CD4-positive, alpha-beta T cell treated with Interleukin-6 at 100 ng/mL for 8 hours (primary cell): ENCODE measurements around the gene CYB5A.

Experiments
- DNase-seq: peaks from one replicate; pipeline ENCODE4 v3.0.0-alpha.2; 2020; ENCODE audit warnings: mixed read lengths, low spot score

The CYB5A gene

GRCh38 chr18:74248189-74248588, 43.6 kb downstream of the CYB5A start:
- no peak for DNase-seq

- no peak for DNase-seq
These were observed 47.2 kb downstream of the CYB5A start for GRCh38 chr18:74244554-74244953.

GRCh38 chr18:74243127-74243526, 48.6 kb downstream of the CYB5A start:
- DNase-seq: no peak

- no peak for DNase-seq
These were observed 49.2 kb downstream of the CYB5A start for GRCh38 chr18:74242438-74243096.

- no peak for DNase-seq
These were observed 49.8 kb downstream of the CYB5A start for GRCh38 chr18:74241970-74242369.

GRCh38 chr18:74241426-74241825, 50.3 kb downstream of the CYB5A start:
- no peak for DNase-seq

GRCh38 chr18:74239567-74239966, 52.2 kb downstream of the CYB5A start:
- no peak for DNase-seq

GRCh38 chr18:74234326-74235171, 57.2 kb downstream of the CYB5A start:
- no peak for DNase-seq

- DNase-seq: no peak
These were observed 57.8 kb downstream of the CYB5A start for GRCh38 chr18:74233933-74234325.

GRCh38 chr18:74230922-74231714, 60.6 kb downstream of the CYB5A start:
- DNase-seq: no peak

GRCh38 chr18:74229891-74230290, 61.9 kb downstream of the CYB5A start:
- no peak for DNase-seq

- DNase-seq: no peak
These were observed 62.8 kb downstream of the CYB5A start for GRCh38 chr18:74229005-74229404.

- no peak for DNase-seq
These were observed 63.5 kb downstream of the CYB5A start for GRCh38 chr18:74228312-74228711.

GRCh38 chr18:74226666-74227065, 65.1 kb downstream of the CYB5A start:
- DNase-seq: no peak

GRCh38 chr18:74226156-74226555, 65.6 kb downstream of the CYB5A start:
- no peak for DNase-seq

- DNase-seq: no peak
These were observed 66.4 kb downstream of the CYB5A start for GRCh38 chr18:74225193-74225840.

GRCh38 chr18:74222710-74223494, 68.9 kb downstream of the CYB5A start:
- DNase-seq: no peak

- no peak for DNase-seq
These were observed 70.7 kb downstream of the CYB5A start for GRCh38 chr18:74221081-74221480.

GRCh38 chr18:74219056-74219455, 72.7 kb downstream of the CYB5A start:
- DNase-seq: no peak

GRCh38 chr18:74217476-74218143, 74.2 kb downstream of the CYB5A start:
- DNase-seq: no peak

- no peak for DNase-seq
These were observed 75.1 kb downstream of the CYB5A start for GRCh38 chr18:74216661-74217110.
